ENCODE results near the gene TOMM22.

DNA sequence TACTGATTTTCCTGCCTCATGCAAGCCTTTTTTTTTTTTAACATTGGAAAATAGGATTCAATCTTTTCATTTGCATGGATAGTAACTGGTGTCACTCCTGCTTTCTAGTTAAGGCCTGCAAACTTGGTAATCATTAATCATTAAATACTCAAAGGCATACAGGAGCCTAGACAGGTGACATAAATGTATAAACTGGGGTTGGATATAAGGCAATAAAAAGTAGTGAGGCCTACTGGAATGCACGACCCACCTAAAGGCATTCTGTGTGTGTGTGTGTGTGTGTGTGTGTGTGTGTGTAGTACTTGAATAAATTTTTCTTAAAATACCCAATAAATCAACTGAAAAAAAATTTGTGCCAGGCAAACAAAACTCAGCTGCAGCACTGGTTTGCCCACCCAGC is 7.9 kb downstream of the TOMM22 start:
- TF ChIP-seq, protein P1, sequence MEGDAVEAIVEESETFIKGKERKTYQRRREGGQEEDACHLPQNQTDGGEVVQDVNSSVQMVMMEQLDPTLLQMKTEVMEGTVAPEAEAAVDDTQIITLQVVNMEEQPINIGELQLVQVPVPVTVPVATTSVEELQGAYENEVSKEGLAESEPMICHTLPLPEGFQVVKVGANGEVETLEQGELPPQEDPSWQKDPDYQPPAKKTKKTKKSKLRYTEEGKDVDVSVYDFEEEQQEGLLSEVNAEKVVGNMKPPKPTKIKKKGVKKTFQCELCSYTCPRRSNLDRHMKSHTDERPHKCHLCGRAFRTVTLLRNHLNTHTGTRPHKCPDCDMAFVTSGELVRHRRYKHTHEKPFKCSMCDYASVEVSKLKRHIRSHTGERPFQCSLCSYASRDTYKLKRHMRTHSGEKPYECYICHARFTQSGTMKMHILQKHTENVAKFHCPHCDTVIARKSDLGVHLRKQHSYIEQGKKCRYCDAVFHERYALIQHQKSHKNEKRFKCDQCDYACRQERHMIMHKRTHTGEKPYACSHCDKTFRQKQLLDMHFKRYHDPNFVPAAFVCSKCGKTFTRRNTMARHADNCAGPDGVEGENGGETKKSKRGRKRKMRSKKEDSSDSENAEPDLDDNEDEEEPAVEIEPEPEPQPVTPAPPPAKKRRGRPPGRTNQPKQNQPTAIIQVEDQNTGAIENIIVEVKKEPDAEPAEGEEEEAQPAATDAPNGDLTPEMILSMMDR (conservative IDR thresholded peaks at IDR 0.05): no peak
- TF ChIP-seq ZFX (IDR thresholded peaks at IDR 0.05): no peak

Measured in C4-2B (cell line).